GM12891 (cell line): Measurements from ENCODE around the gene GRM7.

Experiments used
- DNase-seq: peaks from one replicate; pipeline ENCODE4 v3.0.0; 2011; ENCODE audit warnings: low spot score; ENCODE audit not compliant: insufficient read length
- FAIRE-seq: peaks from 2 replicates; lab custom pipeline; 2011; peaks lifted over from hg19 to GRCh38; lab: Jason Lieb, UNC
- PAX5 ChIP-seq: IDR thresholded peaks from 2 replicates; pipeline ENCODE4 v1.6.1; 2011; ENCODE audit warnings: low read length, moderate library complexity, mild to moderate bottlenecking; ENCODE audit not compliant: insufficient read depth, severe bottlenecking
- POLR2A ChIP-seq: IDR thresholded peaks from 2 replicates; pipeline ENCODE4 v1.6.1; 2011; ENCODE audit warnings: low read depth, low read length, control low read depth
- POLR2AphosphoS5 ChIP-seq: IDR thresholded peaks from 2 replicates; pipeline ENCODE4 v1.6.1; 2011; ENCODE audit warnings: low read depth, low read length, control low read depth
- POU2F2 ChIP-seq: IDR thresholded peaks from 2 replicates; pipeline ENCODE4 v1.6.1; 2011; ENCODE audit warnings: low read depth, mild to moderate bottlenecking, control low read depth, low read length, moderate library complexity
- SPI1 ChIP-seq: IDR thresholded peaks from 2 replicates; pipeline ENCODE4 v1.6.1; 2011; ENCODE audit warnings: low read depth, low read length, control low read depth
- TAF1 ChIP-seq: IDR thresholded peaks from 2 replicates; pipeline ENCODE4 v1.6.1; 2011; ENCODE audit warnings: low read depth, low read length, control low read depth

Gene GRM7

GRCh38 chr3:7015683-7016440 lies 154.9 kb downstream of the GRM7 start:
- TF ChIP-seq TAF1 (no peak), SPI1 (no peak), POLR2AphosphoS5 (no peak), POLR2A (no peak), PAX5 (no peak)
- FAIRE-seq (no peak), DNase-seq (no peak)

- FAIRE-seq (no peak), DNase-seq (no peak)
- TF ChIP-seq POLR2AphosphoS5 (no peak), POU2F2 (no peak), TAF1 (no peak), POLR2A (no peak), PAX5 (no peak), SPI1 (no peak)
Observed at GRCh38 chr3:7025581-7026300, 164.8 kb downstream of the GRM7 start.

- TF ChIP-seq POU2F2 (no peak), POLR2AphosphoS5 (no peak), TAF1 (no peak), PAX5 (no peak), SPI1 (no peak), POLR2A (no peak)
- DNase-seq (no peak), FAIRE-seq (no peak)
Observed at GRCh38 chr3:7029562-7029961, 168.6 kb downstream of the GRM7 start.

DNA sequence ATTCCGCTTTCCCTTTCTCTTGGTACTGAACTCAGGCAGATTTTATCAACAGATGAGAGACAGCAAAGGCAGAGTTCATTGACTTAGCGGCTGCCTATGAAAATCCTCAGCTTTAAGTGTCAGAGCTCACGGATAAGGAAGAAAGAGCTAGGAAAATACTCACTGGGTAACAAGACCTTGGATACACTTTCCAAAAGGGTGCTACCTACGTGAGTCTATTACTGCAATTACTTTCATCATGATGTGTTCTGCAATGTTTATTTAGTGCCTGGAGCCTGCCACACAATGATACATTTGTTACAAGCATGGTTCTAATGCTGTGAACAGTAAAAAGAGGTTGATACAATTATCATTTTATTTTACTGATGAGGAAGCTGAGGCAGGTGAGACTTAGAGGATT lies 177.5 kb downstream of the GRM7 start:
- no peak for TF ChIP-seq PAX5
- DNase-seq (no peak), FAIRE-seq (no peak)

DNA sequence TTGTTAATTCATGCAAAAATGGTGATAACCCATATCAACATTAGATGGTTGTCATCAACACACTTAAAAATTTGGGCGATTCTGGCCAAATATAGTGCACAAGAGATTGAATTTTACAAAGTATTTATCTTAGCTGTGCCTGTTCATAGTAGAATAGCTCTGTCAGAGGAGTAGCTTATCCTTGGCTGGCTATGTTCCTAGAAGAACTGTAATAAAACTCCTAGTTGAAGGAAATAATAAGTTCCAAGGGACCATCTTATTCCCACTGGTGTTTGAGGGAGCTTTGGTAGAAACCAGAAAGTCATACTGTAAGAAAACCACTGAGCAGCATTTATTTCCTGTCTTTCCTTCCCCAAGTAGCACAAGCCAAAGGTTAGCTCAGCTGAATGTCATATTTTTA lies 201.8 kb downstream of the GRM7 start:
- no peak for TF ChIP-seq PAX5
- no peak for TF ChIP-seq POLR2AphosphoS5
- TF ChIP-seq SPI1, result no peak
- FAIRE-seq, result no peak
- DNase-seq, result no peak

DNA sequence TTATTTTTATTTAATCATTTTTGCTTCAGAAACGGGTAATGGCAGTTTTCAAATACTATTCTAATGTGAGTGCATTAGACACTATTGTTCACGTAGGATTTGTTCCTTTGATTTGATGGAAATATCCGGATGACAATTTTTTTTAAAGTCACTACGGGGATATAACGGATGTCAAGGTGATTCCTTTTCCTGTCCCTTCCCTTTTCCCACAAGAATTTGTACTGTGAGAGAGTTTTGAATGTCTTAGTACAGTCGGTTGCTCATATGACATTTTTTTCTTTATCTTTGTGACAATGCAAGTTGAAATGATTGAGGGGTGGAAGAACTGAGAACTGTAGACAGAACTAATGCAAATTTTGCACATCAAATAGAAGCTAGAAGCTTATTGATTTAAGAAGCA lies 209.5 kb downstream of the GRM7 start:
- no peak for FAIRE-seq
- DNase-seq, result no peak
- no peak for TF ChIP-seq POLR2A
- no peak for TF ChIP-seq POLR2AphosphoS5
- TF ChIP-seq POU2F2, result no peak

DNA sequence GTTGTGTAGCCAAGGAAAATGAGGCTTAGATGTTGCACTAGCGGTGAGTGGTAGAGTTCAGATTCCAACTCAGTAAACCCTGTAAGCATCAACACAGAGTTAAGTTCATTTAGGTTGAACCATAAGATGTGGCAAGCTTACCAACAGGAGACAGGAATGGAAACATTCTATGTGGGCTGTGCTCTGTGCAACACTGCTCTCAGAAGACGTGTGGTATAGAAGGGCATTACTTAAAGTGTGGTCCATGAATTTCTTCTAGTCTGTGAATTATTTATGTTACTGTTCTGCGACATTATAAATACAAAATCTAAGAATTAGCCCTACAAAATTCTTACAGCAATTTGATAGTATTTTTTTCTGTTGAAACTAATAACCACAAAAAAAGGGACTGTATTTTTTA lies 213.3 kb downstream of the GRM7 start:
- DNase-seq (no peak), FAIRE-seq (no peak)

GRCh38 chr3:7075117-7075516 lies 214.2 kb downstream of the GRM7 start:
- DNase-seq (no peak), FAIRE-seq (no peak)
- TF ChIP-seq POLR2AphosphoS5 (no peak), SPI1 (no peak), POU2F2 (no peak), PAX5 (no peak), POLR2A (no peak), TAF1 (no peak)

More for the DNA sequence above, 213.3 kb downstream of the GRM7 start:
- TF ChIP-seq SPI1, result no peak

- FAIRE-seq, result no peak
- TF ChIP-seq POU2F2 (no peak), POLR2A (no peak), POLR2AphosphoS5 (no peak), SPI1 (no peak), TAF1 (no peak), PAX5 (no peak)
Observed at GRCh38 chr3:7075901-7076300, 215.0 kb downstream of the GRM7 start.

DNA sequence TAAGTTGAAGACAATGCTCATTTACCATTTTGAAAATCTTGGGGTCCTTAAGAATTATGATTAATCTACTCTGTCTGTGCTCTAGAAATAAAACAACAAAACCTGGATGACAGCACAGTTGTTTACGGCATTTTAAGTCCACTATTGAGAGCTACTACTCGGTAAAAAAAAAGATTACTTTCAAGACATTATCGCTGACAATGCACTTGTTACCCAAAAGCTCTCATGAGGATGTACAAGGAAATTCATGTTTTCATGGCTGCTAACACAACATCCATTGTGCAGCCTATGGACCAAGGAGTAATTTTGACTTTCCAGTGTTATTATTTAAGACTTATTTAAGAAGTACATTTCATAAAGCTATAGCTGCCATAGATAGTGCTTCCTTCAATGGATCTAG lies 221.3 kb downstream of the GRM7 start:
- FAIRE-seq (no peak), DNase-seq (no peak)
- TF ChIP-seq POLR2A (no peak), SPI1 (no peak), POLR2AphosphoS5 (no peak), TAF1 (no peak), PAX5 (no peak), POU2F2 (no peak)

More at GRCh38 chr3:7075901-7076300, 215.0 kb downstream of the GRM7 start:
- no peak for DNase-seq

GRCh38 chr3:7086417-7086816 lies 225.5 kb downstream of the GRM7 start:
- no peak for FAIRE-seq

More at GRCh38 chr3:7086417-7086816, 225.5 kb downstream of the GRM7 start:
- TF ChIP-seq SPI1 (no peak), TAF1 (no peak), POU2F2 (no peak), PAX5 (no peak), POLR2AphosphoS5 (no peak), POLR2A (no peak)
- no peak for DNase-seq
